GM18951 (cell line): Measurements from ENCODE around the gene PCGF3.
"Not testable (repeated sequence)": the region's sequence is repeated elsewhere in the genome, so short reads cannot be mapped to it uniquely, and the experiment has no call there.

ENCODE experiments used
- POLR2A ChIP-seq: IDR thresholded peaks from 4 replicates; pipeline ENCODE4 v1.6.1; 2011; ENCODE audit warnings: mild to moderate bottlenecking; ENCODE audit not compliant: insufficient read length, insufficient read depth; ENCODE audit errors: extremely low read depth
- in situ Hi-C: fragments of 300-500 bp; cut with MboI; formaldehyde crosslinking; loops from one replicate; pipeline ENCODE4 v1.12.0; 2022; ENCODE audit warnings: low sequenced_read_pairs, mixed read lengths, inconsistent platforms; ENCODE audit not compliant: unreplicated experiment

The PCGF3 gene

DNA sequence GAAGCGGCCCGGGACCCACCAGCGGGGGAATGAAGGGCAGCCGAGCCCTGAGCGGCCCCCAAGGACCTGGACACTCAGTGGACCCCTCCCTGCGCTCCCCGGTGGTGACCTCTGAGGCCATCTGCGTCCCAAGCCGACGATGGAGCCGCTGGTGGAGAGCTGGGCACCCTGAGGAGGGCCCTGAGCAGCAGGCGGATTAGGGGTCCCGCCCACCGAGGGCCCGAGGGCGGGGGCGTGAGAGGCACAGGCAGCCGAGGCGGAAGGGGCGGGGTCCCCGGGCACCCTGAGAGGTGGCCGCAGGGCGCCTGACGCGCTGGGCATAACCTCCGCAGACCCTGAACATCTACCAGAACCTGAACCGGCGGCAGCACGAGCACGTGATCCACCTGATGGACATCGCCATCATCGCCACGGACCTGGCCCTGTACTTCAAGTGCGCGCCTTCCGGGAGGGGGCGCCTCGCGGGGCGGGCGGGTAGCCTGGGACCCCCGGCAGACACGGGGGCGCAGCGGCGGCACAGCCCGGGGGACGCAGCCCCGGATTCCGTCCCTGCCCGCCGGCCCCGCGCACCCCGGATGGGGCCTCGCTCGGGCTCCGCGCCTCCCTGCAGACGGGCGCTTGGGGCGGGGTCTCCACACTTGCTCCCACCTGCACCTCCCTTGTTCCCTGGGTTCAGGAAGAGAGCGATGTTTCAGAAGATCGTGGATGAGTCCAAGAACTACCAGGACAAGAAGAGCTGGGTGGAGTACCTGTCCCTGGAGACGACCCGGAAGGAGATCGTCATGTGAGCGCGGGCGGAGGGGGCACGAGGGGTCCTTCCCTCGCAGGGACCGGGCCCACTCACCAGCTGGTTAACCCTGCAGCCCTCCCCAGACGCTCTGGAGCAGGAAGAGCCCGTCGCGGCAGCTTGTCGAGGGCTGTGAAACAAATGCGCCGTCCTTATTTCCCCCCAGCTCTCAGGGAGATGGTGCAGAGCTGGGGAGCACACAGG, 41.9 kb upstream of the PCGF3 start:
- in situ Hi-C loops: no loop called here
- peak; percentile 49 for TF ChIP-seq POLR2A

- TF ChIP-seq POLR2A: no peak
- in situ Hi-C loops: no loop called here
Measured at GRCh38 chr4:664713-665231, 40.9 kb upstream of the PCGF3 start.

DNA sequence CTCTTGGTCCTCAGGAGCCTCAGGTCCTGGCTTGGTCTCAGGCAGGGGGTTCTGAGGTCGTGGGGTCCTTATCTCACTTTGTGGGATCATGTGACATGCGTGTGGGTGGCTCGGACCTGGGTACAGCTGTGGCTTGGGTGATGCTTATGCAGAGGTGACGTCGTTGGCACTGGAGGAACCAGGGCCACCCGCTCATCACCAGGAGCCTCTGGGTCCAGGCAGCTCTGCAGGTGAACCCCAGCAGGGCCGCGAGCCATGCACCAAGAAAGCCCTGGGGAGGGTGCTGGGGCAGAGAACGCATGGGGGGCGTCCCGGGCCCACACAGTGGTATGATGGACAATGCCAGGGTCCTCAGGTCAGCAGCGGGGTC, 40.3 kb upstream of the PCGF3 start:
- in situ Hi-C loops: no loop called here
- no peak for TF ChIP-seq POLR2A

DNA sequence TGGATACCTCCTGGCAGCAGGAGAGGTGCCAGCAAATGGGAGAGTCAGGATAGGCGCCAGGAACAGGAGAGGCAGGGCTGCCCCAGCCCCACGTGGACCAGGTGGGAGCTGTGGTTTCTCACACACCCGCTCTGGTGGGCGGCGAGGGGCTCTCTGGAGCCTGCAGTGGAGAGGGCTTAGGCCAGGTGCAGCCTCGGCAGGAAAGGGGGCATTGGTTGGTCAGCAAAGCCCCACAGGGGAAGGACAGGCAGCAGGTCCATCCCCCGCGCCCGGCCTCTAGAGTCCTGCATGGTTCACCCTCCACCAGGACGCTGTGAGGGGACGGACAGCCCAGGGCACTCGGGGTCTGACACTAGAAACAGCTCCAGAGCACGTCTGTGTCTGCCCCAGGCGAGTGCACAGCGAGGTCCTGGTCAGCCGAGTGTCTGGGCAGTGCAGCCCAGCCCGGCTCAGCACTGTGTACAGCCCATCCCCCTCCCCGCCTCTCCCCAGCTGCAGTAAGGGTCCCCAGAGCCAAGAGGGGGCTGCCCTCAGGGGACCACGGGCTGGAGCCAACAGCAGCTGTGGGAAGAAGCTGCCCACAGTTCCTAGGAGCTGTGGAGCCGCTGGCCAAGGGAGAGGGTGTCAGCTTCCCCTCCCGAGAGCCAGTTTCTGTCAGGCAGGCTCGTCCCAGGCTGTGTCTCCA, 39.7 kb upstream of the PCGF3 start:
- TF ChIP-seq POLR2A: no peak
- in situ Hi-C loops: no loop called here

DNA sequence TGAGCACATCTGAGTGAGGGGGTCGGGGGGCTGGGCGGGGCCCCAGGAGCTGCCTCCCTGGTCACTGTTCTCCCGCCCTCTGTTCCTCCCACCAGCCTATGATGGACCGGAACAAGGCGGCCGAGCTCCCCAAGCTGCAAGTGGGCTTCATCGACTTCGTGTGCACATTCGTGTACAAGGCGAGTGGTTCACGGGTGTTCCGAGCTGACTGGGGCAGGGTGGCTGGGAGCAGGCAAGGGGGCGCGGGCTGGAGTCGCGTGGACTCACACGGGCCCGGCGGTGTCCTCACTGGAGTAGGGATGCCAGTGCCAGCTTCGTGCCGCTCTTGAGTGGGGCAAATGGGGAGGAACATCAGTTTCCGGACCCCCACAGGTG, 39.2 kb upstream of the PCGF3 start:
- TF ChIP-seq POLR2A: no peak
- in situ Hi-C loops: no loop called here

- in situ Hi-C loops: no loop called here
- no peak for TF ChIP-seq POLR2A
Measured at GRCh38 chr4:666822-667544, 38.6 kb upstream of the PCGF3 start.

- in situ Hi-C loops: no loop called here
- TF ChIP-seq POLR2A: no peak
Measured at GRCh38 chr4:667545-667925, 38.1 kb upstream of the PCGF3 start.

DNA sequence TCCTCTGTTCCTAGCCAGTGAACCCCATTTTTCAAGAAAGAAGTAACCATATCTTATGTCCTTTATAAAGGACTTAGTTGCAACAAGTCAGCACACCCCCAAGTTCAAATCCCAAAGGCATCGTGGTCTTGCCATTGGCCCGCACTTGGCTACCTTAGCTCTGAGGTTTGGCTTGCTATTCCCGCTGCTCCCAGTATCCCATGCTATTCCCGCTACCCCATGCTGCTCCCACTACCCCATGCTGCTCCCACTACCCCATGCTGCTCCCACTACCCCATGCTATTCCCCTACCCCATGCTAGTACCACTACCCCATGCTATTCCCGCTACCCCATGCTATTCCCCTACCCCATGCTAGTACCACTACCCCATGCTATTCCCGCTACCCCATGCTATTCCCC, 37.4 kb upstream of the PCGF3 start:
- in situ Hi-C loops: not testable (repeated sequence)

GRCh38 chr4:669806-670559, 35.6 kb upstream of the PCGF3 start:
- in situ Hi-C loops: not testable (repeated sequence)

- TF ChIP-seq POLR2A: no peak
- in situ Hi-C loops: no loop called here
Measured at GRCh38 chr4:671769-672168, 33.9 kb upstream of the PCGF3 start.

- TF ChIP-seq POLR2A: no peak
- in situ Hi-C loops: no loop called here
Measured at GRCh38 chr4:673349-674091, 32.1 kb upstream of the PCGF3 start.
